Activated T-cell treated with anti-CD3 and anti-CD28 coated beads, Interleukin-2, amount 50 U/mL, for 24 hours (primary cell): ENCODE data around the gene PTPRG.
"Not testable (repeated sequence)": the region's sequence is repeated elsewhere in the genome, so short reads cannot be mapped to it uniquely, and the experiment has no call there.

Source experiments
- DNase-seq: peaks from one replicate; pipeline ENCODE4 v3.0.0-alpha.2; 2020
- H3K27ac Mint-ChIP-seq: 2 replicates; pipeline ENCODE4 v1.8.0; 2020; ENCODE audit warnings: mild to moderate bottlenecking, mixed read lengths
- H3K27me3 Mint-ChIP-seq: 2 replicates; pipeline ENCODE4 v1.8.0; 2020; ENCODE audit warnings: mixed read lengths
- H3K36me3 Mint-ChIP-seq: 2 replicates; pipeline ENCODE4 v1.8.0; 2020; ENCODE audit warnings: low read depth, mixed read lengths
- H3K4me1 Mint-ChIP-seq: 2 replicates; pipeline ENCODE4 v1.8.0; 2020; ENCODE audit warnings: low read depth, mixed read lengths
- H3K4me3 Mint-ChIP-seq: 2 replicates; pipeline ENCODE4 v1.8.0; 2020; ENCODE audit warnings: mild to moderate bottlenecking, moderate library complexity, mixed read lengths
- H3K9me3 Mint-ChIP-seq: 2 replicates; pipeline ENCODE4 v1.8.0; 2020; ENCODE audit warnings: mixed read lengths

Gene PTPRG

DNA sequence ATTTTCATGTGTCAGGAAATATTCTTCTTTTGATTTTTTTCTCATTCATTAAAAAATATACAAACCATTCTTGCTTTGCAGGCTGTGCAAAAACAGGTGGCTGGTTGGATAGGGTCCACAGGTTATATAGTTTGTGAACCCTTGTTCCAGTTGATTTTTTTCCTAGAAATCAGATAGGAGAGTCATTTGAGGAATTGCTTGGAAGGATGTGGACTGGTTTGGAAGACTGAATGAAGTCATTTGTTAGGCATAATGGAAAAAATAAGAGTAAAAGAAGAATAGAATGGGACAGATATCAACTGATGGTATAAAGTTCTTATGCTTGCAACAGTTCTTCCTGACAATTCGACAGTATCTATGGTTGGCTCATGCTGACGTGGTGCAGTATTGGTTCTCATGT, 189.4 kb downstream of the PTPRG start:
- Mint-ChIP-seq H3K4me3 (no peak overlapping the region), H3K36me3 (no peaks in the 10 kb centered on the region), H3K4me1 (no peaks in the 10 kb centered on the region), H3K27me3 (no peaks in the 10 kb centered on the region), H3K27ac (no peak overlapping the region), H3K9me3 (no peaks in the 10 kb centered on the region)
- no peak for DNase-seq

DNA sequence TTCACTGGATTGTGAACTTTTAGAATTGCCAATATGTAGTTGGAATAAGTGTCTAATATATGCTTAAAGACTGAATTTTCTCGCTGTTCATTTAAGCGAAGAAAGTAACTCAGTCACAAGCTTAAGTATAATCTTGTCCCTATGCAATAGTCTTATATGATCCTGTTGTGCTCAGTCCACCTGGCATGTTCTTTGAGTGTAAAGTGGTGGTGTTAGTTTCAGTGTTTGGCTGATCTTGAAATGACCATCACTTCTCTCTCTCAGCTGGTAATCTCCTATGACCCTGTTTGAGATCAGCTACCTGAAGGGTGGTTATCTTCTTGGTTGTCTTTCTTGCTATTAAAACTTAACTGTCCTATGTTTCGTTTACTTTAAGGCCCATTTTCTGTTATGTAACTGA, 197.5 kb downstream of the PTPRG start:
- DNase-seq = no peak
- Mint-ChIP-seq H3K4me3 (no peak overlapping the region), H3K27me3 (no peaks in the 10 kb centered on the region), H3K4me1 (no peaks in the 10 kb centered on the region), H3K27ac (no peak overlapping the region), H3K9me3 (peaks cover 4% of the 10 kb centered on the region), H3K36me3 (no peaks in the 10 kb centered on the region)

DNA sequence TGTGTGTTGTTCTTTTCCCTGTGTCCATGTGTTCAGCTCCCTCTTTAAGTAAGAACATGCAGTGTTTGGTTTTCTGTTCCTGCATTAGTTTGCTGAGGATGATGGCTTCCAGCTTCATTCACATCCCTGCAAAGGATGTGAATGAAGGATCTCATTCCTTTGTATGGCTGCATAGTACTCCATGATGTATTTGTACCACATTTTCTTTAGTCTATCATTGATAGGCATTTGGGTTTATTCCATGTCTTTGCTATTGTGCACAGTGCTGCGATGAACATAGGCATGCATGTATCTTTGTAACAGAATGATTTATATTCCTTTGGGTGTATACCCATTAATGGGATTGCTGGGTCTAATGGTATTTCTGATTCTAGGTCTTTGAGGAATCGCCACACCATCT, 199.4 kb downstream of the PTPRG start:
- not testable (repeated sequence) for H3K36me3 Mint-ChIP-seq, H3K4me1 Mint-ChIP-seq

DNA sequence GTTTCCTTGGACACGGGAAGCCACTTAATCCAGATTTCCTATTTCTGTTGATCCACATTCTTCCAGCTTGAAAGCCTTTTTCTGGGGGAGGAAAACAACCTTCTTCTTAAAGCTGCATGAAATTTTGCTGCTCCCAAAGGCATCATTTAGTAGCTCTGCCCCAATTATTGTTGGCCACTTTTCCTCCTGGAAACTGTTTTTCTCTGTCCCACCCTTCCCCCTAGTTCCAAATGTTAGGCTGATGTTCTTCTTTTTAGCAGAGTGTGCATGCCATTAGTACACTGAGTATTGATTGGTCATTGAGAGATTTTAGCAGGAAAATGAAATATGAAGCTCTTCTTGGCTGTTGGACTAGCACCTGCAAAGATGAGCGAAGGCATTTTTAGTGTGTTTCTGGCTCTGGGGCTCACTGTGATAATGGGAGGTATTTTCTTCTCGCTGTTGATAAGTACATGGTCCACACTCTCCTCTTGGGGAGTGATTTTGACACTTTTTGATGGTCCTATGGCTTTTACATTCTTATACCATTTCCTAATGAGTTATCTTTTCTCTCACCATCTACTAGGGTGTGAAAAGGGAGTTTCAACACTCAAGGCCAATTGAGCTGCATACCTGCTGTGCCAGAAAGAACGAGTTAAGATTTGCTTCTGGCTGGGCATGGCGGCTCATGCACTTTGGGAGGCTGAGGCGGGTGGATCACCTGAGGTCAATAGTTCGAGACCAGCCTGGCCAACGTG, 200.5 kb downstream of the PTPRG start:
- Mint-ChIP-seq H3K36me3 (no peaks in the 10 kb centered on the region), H3K4me3 (no peak overlapping the region), H3K27ac (no peak overlapping the region), H3K9me3 (peaks cover 4% of the 10 kb centered on the region), H3K27me3 (no peaks in the 10 kb centered on the region), H3K4me1 (no peaks in the 10 kb centered on the region)
- DNase-seq = no peak

More for the DNA sequence above, 199.4 kb downstream of the PTPRG start:
- not testable (repeated sequence) for DNase-seq, H3K9me3 Mint-ChIP-seq, H3K4me3 Mint-ChIP-seq, H3K27me3 Mint-ChIP-seq, H3K27ac Mint-ChIP-seq

DNA sequence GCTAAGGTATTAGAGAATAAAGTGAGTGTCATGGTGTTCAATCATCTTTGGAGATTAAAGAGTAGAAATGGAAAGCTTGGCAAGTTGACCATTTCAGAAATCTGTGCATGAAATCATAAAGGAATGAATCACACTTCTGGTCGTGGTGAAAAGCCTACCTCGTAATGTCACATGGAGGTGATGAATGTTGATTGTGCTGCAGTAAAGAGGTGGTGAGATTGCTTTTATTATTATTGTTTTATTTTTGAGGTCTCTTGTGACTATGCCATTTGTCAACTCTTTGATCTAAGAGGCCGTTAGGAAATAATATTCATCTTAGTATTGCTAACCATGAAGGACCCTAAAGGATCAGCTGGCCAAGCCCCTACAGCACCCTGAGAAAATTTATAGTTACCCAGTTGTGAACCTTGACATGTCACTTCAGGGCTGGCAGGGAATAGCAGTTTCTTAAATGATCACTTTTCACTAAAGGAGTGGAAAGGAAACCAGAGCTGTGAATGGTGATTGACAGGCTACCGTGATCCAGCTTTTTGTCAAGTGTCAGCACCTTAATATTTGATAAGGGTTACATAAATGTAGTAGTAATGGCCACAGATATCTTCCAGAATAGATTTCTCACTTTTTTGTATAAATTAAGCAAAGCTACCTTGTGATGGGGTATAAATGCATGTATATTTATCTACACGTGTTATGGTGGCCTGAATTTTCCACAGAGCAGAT, 203.9 kb downstream of the PTPRG start:
- H3K27ac Mint-ChIP-seq = no peak overlapping the region
- DNase-seq = no peak
- no peaks in the 10 kb centered on the region for H3K36me3 Mint-ChIP-seq
- no peak overlapping the region for H3K4me3 Mint-ChIP-seq
- peaks cover 4% of the 10 kb centered on the region for H3K9me3 Mint-ChIP-seq
- H3K27me3 Mint-ChIP-seq = no peaks in the 10 kb centered on the region
- H3K4me1 Mint-ChIP-seq = no peaks in the 10 kb centered on the region

- Mint-ChIP-seq H3K4me3 (no peak overlapping the region), H3K9me3 (no peaks in the 10 kb centered on the region), H3K27ac (no peak overlapping the region), H3K4me1 (no peaks in the 10 kb centered on the region), H3K27me3 (no peaks in the 10 kb centered on the region), H3K36me3 (no peaks in the 10 kb centered on the region)
- no peak for DNase-seq
These were observed 207.1 kb downstream of the PTPRG start for GRCh38 chr3:61768284-61769037.

- Mint-ChIP-seq H3K27ac (no peak overlapping the region), H3K4me3 (no peak overlapping the region), H3K27me3 (no peaks in the 10 kb centered on the region), H3K4me1 (no peaks in the 10 kb centered on the region), H3K9me3 (no peaks in the 10 kb centered on the region), H3K36me3 (no peaks in the 10 kb centered on the region)
- no peak for DNase-seq
These were observed 208.1 kb downstream of the PTPRG start for GRCh38 chr3:61769266-61769990.

GRCh38 chr3:61771976-61772375, 210.6 kb downstream of the PTPRG start:
- no peak overlapping the region for H3K27ac Mint-ChIP-seq
- no peak overlapping the region for H3K4me3 Mint-ChIP-seq
- H3K4me1 Mint-ChIP-seq = no peaks in the 10 kb centered on the region

DNA sequence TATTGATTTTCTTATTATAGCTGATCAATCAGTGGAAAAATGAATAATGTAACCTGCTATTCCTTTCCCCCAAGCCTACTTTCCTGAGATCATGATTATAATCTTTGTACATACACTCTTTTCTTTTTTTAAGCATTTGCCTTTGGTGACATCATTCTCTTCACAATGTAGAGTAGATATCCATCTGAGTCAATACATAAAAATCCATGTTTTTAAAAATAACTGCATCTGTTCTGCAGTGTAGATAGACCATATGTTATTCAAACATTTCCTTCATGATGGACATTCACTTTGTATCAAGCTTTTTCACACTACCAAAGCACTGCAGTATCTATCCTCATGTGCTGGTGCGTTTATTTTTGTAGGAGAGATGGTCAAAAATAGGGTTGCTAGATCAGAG, 211.1 kb downstream of the PTPRG start:
- no peak overlapping the region for H3K4me3 Mint-ChIP-seq
- no peak for DNase-seq
- no peaks in the 10 kb centered on the region for H3K9me3 Mint-ChIP-seq
- H3K36me3 Mint-ChIP-seq = no peaks in the 10 kb centered on the region
- H3K27me3 Mint-ChIP-seq = no peaks in the 10 kb centered on the region
- no peak overlapping the region for H3K27ac Mint-ChIP-seq
- no peaks in the 10 kb centered on the region for H3K4me1 Mint-ChIP-seq

More at GRCh38 chr3:61771976-61772375, 210.6 kb downstream of the PTPRG start:
- H3K36me3 Mint-ChIP-seq = no peaks in the 10 kb centered on the region
- no peak for DNase-seq
- H3K9me3 Mint-ChIP-seq = no peaks in the 10 kb centered on the region
- H3K27me3 Mint-ChIP-seq = no peaks in the 10 kb centered on the region

GRCh38 chr3:61774279-61774890, 213.0 kb downstream of the PTPRG start:
- Mint-ChIP-seq H3K27me3 (no peaks in the 10 kb centered on the region), H3K36me3 (no peaks in the 10 kb centered on the region)

DNA sequence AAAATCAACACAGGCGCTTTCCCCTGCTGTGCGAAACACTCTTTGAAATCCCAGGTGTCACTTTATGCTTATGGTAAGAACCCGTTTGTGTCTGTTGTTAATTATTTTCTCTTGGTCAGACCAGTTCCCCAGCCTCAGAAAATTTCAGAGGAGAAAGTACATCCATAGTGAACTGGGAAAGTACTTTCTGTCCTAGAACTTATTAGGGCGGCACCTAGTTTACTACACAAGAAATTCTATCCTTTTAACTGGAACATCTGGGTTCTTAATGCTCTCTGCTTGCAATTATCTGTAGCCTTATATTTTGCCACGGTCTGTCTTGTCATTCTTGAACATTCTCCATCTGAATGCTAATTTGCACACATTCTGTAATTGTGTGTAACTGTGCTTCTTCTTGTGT, 215.0 kb downstream of the PTPRG start:
- Mint-ChIP-seq H3K4me3 (no peak overlapping the region), H3K36me3 (no peaks in the 10 kb centered on the region), H3K27ac (no peak overlapping the region), H3K4me1 (no peaks in the 10 kb centered on the region), H3K9me3 (no peaks in the 10 kb centered on the region), H3K27me3 (no peaks in the 10 kb centered on the region)
- no peak for DNase-seq

More at GRCh38 chr3:61774279-61774890, 213.0 kb downstream of the PTPRG start:
- H3K27ac Mint-ChIP-seq = no peak overlapping the region
- no peak for DNase-seq
- no peak overlapping the region for H3K4me3 Mint-ChIP-seq
- H3K4me1 Mint-ChIP-seq = no peaks in the 10 kb centered on the region
- H3K9me3 Mint-ChIP-seq = no peaks in the 10 kb centered on the region

DNA sequence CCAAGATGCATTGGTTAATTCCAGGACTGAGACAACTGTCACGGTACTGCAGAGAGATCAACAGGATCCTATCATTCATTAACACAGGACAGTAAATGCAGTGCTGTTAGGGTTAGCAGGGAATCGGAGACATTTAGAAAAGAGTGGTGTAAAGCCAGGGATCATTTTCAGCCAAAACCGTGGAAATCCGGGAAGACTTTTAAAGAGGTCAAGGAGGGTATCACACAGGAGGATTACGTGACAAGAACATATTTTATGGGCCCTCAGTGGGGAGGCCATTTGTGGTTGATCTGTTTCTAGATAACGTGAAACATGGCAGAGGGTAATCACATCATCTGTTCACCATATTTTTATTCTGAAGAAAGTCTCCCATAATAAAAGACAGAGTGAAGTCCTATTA, 216.1 kb downstream of the PTPRG start:
- Mint-ChIP-seq H3K36me3 (no peaks in the 10 kb centered on the region), H3K27me3 (no peaks in the 10 kb centered on the region), H3K27ac (no peak overlapping the region), H3K4me3 (no peak overlapping the region), H3K9me3 (no peaks in the 10 kb centered on the region), H3K4me1 (no peaks in the 10 kb centered on the region)
- DNase-seq = no peak

GRCh38 chr3:61778095-61778494, 216.7 kb downstream of the PTPRG start:
- no peak for DNase-seq
- no peak overlapping the region for H3K4me3 Mint-ChIP-seq
- H3K27ac Mint-ChIP-seq = no peak overlapping the region
- no peaks in the 10 kb centered on the region for H3K36me3 Mint-ChIP-seq
- H3K27me3 Mint-ChIP-seq = no peaks in the 10 kb centered on the region
- H3K4me1 Mint-ChIP-seq = no peaks in the 10 kb centered on the region
- H3K9me3 Mint-ChIP-seq = no peaks in the 10 kb centered on the region

DNA sequence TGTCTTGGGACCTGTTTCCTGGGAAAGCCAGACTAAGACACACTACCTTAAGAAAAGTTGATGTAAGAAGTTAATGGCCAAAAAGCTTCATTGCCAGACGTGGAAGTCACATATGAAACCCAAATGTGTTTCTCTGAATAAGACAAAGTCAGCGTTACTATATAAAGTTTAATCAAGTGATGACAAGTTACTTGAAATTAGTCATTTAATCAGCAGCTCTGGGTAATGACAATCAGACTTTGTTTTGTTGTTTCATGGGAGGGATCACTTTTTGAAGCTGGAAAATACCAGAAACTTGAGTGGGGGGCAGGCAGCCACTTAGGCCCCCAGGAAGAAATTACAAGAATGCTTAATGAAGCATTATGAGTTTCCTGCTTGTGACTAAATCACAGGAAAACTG, 218.6 kb downstream of the PTPRG start:
- no peaks in the 10 kb centered on the region for H3K27me3 Mint-ChIP-seq
- H3K4me3 Mint-ChIP-seq = no peak overlapping the region
- no peaks in the 10 kb centered on the region for H3K4me1 Mint-ChIP-seq
- peaks cover 2% of the 10 kb centered on the region for H3K9me3 Mint-ChIP-seq
- H3K27ac Mint-ChIP-seq = no peak overlapping the region
- H3K36me3 Mint-ChIP-seq = no peaks in the 10 kb centered on the region
- DNase-seq = no peak
